GM19351 (cell line): Measurements from ENCODE around the gene ANKRD55.
"Not testable (repeated sequence)": the region's sequence is repeated elsewhere in the genome, so short reads cannot be mapped to it uniquely, and the experiment has no call there.

ENCODE experiments used
- ATAC-seq: cut with Tn5 transposase; IDR thresholded peaks from one replicate; pipeline ENCODE4 v1.9.1; 2021; ENCODE audit warnings: mild to moderate bottlenecking, moderate library complexity; ENCODE audit not compliant: unreplicated experiment

Gene ANKRD55

GRCh38 chr5:56211298-56211865 lies 21.7 kb downstream of the ANKRD55 start:
- no peak for ATAC-seq

GRCh38 chr5:56208681-56209080 lies 24.4 kb downstream of the ANKRD55 start:
- ATAC-seq = no peak

- no peak for ATAC-seq
Observed at GRCh38 chr5:56207537-56207936, 25.6 kb downstream of the ANKRD55 start.

- no peak for ATAC-seq
Observed at GRCh38 chr5:56206126-56206910, 26.8 kb downstream of the ANKRD55 start.

- not testable (repeated sequence) for ATAC-seq
Observed at GRCh38 chr5:56203936-56204335, 29.2 kb downstream of the ANKRD55 start.

- ATAC-seq = no peak
Observed at GRCh38 chr5:56202483-56202882, 30.6 kb downstream of the ANKRD55 start.

- not testable (repeated sequence) for ATAC-seq
Observed at GRCh38 chr5:56201762-56202261, 31.3 kb downstream of the ANKRD55 start.

- peak; percentile 85 for ATAC-seq
Observed at GRCh38 chr5:56200971-56201666, 32.0 kb downstream of the ANKRD55 start.

GRCh38 chr5:56195016-56195415 lies 38.1 kb downstream of the ANKRD55 start:
- ATAC-seq = no peak

GRCh38 chr5:56192246-56192645 lies 40.9 kb downstream of the ANKRD55 start:
- ATAC-seq = no peak

- no peak for ATAC-seq
Observed at GRCh38 chr5:56191656-56192055, 41.5 kb downstream of the ANKRD55 start.

- ATAC-seq = no peak
Observed at GRCh38 chr5:56190497-56190896, 42.6 kb downstream of the ANKRD55 start.

- no peak for ATAC-seq
Observed at GRCh38 chr5:56185768-56186311, 47.3 kb downstream of the ANKRD55 start.

- ATAC-seq = no peak
Observed at GRCh38 chr5:56183506-56183905, 49.6 kb downstream of the ANKRD55 start.

- ATAC-seq = no peak
Observed at GRCh38 chr5:56179442-56179841, 53.7 kb downstream of the ANKRD55 start.

- ATAC-seq = no peak
Observed at GRCh38 chr5:56178823-56179222, 54.3 kb downstream of the ANKRD55 start.

GRCh38 chr5:56176871-56177533 lies 56.1 kb downstream of the ANKRD55 start:
- no peak for ATAC-seq

- no peak for ATAC-seq
Observed at GRCh38 chr5:56176155-56176798, 56.9 kb downstream of the ANKRD55 start.

GRCh38 chr5:56175488-56175887 lies 57.6 kb downstream of the ANKRD55 start:
- no peak for ATAC-seq

GRCh38 chr5:56175021-56175420 lies 58.1 kb downstream of the ANKRD55 start:
- ATAC-seq = no peak
